ENCODE data around the gene PTPRD.
"Not testable (repeated sequence)": the region's sequence is repeated elsewhere in the genome, so short reads cannot be mapped to it uniquely, and the experiment has no call there.

PTPRD gene

GRCh38 chr9:9963841-9964240 lies 649.0 kb downstream of the PTPRD start:
- DNase-seq (ENCODE audit: low read depth), result no peak

- no peak for DNase-seq (ENCODE audit: low read depth)
These were observed 650.9 kb downstream of the PTPRD start for GRCh38 chr9:9961934-9962333.

GRCh38 chr9:9961487-9961886 lies 651.3 kb downstream of the PTPRD start:
- no peak for DNase-seq (ENCODE audit: low read depth)

- no peak for DNase-seq (ENCODE audit: low read depth)
These were observed 661.1 kb downstream of the PTPRD start for GRCh38 chr9:9951556-9952160.

GRCh38 chr9:9950813-9951212 lies 662.0 kb downstream of the PTPRD start:
- DNase-seq (ENCODE audit: low read depth), result no peak

- no peak for DNase-seq (ENCODE audit: low read depth)
These were observed 662.8 kb downstream of the PTPRD start for GRCh38 chr9:9949978-9950377.

- no peak for DNase-seq (ENCODE audit: low read depth)
These were observed 663.4 kb downstream of the PTPRD start for GRCh38 chr9:9949368-9949767.

GRCh38 chr9:9945966-9946365 lies 666.8 kb downstream of the PTPRD start:
- no peak for DNase-seq (ENCODE audit: low read depth)

- DNase-seq (ENCODE audit: low read depth), result no peak
These were observed 669.9 kb downstream of the PTPRD start for GRCh38 chr9:9942764-9943424.

GRCh38 chr9:9938432-9938831 lies 674.4 kb downstream of the PTPRD start:
- DNase-seq (ENCODE audit: low read depth), result no peak

- DNase-seq (ENCODE audit: low read depth), result not testable (repeated sequence)
These were observed 681.3 kb downstream of the PTPRD start for GRCh38 chr9:9931464-9931863.

GRCh38 chr9:9924376-9924775 lies 688.4 kb downstream of the PTPRD start:
- no peak for DNase-seq (ENCODE audit: low read depth)

GRCh38 chr9:9921805-9922204 lies 691.0 kb downstream of the PTPRD start:
- DNase-seq (ENCODE audit: low read depth), result no peak

- no peak for DNase-seq (ENCODE audit: low read depth)
These were observed 692.3 kb downstream of the PTPRD start for GRCh38 chr9:9920425-9921060.

- DNase-seq (ENCODE audit: low read depth), result no peak
These were observed 693.5 kb downstream of the PTPRD start for GRCh38 chr9:9919174-9919775.

GRCh38 chr9:9917400-9917799 lies 695.4 kb downstream of the PTPRD start:
- no peak for DNase-seq (ENCODE audit: low read depth)

GRCh38 chr9:9914174-9914573 lies 698.6 kb downstream of the PTPRD start:
- no peak for DNase-seq (ENCODE audit: low read depth)

- no peak for DNase-seq (ENCODE audit: low read depth)
These were observed 699.4 kb downstream of the PTPRD start for GRCh38 chr9:9913276-9913832.

- DNase-seq (ENCODE audit: low read depth), result no peak
These were observed 700.3 kb downstream of the PTPRD start for GRCh38 chr9:9912459-9912858.

GRCh38 chr9:9905736-9906135 lies 707.1 kb downstream of the PTPRD start:
- DNase-seq (ENCODE audit: low read depth), result no peak

GRCh38 chr9:9904041-9904440 lies 708.8 kb downstream of the PTPRD start:
- no peak for DNase-seq (ENCODE audit: low read depth)

- DNase-seq (ENCODE audit: low read depth), result no peak
These were observed 711.2 kb downstream of the PTPRD start for GRCh38 chr9:9901624-9902023.

GRCh38 chr9:9893837-9894236 lies 719.0 kb downstream of the PTPRD start:
- DNase-seq (ENCODE audit: low read depth), result no peak
